ENCODE results near the gene GRIN1.
"Not testable (repeated sequence)": the region's sequence is repeated elsewhere in the genome, so short reads cannot be mapped to it uniquely, and the experiment has no call there.

The GRIN1 gene

DNA sequence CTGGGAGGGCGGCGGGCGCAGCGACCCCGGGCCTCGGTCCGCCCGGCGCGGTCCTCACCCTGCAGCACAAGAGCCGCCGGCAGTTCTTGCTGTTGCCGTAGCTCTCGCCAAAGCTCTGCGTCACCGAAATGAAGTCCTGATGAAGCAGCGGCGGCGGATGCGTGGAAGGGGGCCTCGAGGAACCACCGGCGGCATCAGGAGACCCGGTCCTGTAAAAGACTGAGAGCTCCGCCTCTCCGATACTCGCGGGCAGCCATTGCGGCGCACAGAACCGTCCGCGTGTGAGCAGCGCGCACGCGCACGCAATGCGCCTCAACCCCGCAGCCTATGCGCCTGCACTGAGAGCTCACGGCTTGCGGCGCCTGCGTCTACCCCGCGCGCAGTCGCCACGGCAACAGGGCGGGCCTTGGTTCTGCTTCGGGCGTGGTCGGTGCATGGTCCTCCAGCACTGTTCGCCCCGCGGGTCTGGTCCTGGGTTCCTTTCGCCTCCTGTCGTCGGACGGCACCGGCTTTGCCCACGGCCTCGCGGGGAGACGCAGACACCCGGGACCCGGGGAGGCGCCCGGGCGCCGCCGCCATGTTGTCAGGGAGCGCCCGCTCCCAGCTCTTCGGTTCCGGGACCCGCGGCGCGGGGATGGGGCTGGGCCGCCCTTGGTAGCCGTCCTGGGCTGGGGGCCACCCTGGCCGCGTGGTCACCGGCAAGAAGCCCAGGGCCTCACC is 9.3 kb upstream of the GRIN1 start:
- peak; percentile 85 for DNase-seq

DNA sequence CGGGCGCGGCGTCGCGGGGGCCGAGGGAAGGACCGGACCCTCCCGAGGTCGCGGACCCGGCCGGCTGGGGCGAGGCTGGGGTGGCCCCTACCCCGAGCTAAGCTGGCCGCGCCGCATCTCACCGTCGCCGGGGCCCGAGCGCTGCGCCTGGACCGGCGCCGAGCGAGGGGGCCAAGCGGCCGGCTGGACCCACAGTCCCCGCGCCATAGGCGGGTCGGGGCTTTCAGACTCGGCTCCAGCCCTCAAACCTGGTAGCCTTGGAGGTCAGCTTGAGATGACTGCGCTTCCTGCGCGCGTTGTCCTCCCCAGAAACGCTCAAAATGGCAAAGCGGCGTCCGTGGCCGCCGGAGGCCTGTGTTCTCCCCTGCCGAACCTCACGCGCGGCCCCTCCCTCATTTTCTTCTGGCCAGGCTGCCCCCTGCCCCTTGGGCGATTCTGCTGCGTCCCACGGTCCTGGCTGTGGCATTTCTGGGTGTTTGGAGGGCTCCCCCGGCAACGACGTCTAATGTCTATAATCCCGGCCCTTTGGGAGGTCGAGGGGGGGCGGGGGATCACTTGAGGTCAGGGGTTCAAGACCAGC is 8.7 kb upstream of the GRIN1 start:
- no peak for DNase-seq

DNA sequence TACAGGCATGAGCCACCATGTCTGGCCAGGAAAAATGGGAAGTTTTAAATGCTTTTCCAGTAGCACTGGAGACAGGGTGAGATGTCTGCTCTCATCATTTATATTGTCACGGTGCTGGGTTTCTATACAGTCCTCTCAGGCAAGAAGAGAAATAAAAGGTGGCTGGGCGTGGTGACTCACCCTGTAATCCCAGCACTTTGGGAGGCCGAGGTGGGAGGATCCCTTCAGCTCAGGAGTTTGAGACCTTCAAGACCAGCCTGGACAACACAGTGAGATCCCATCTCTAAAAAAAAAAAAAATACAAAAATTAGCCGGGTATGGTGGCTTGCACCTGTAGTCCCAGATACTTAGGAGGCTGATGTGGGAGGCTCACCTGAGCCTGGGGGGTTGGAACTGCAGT is 4.8 kb upstream of the GRIN1 start:
- no peak for DNase-seq

DNA sequence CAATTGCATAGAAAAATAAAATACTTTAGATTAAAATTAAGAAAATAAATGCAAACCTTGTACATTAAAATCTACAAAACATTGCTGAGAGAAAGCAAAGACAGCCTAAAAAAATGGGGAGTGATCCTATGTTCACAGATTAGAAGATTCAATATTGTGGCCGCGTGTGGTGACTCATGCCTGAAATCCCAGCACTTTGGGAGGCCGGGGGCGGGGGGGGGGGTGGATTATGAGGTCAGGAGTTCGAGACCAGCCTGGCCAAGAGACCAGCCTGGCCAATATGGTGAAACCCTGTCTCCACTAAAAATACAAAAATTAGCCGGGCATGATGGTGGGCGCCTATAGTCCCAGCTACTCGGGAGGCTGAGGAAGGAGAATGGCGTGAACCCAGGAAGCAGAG is 3.8 kb upstream of the GRIN1 start:
- not testable (repeated sequence) for DNase-seq

DNA sequence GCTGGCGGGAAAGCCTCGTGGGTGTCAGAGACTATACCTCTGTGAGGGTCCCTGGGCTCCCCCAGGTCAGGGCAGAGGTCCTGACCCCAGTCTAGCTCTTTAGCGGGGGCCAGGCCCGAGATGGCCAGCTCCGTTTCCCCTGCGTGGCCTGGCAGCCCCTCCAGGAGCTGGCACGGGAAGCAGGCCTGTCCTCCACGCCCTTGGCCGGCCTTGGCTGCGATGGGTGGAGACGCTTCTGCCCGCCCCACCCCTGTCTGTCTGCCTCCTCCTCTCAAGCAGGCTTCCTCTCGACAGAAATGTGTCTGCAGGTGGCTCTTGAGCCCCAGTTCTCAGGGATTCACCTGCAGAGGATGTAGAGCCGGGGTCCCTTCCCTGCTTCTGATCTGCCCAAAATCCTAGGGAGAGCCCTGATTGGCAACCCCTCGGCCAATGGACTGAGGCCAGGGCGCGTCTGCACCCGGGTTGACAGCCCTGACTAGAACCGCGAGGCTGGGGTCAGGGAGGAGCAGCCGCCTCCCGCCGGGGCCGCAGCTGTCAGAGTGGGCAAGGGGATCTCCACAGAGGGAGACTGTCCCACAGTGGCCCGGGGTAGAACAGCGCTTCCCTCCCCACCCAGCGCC is 2.6 kb upstream of the GRIN1 start:
- DNase-seq, result no peak

DNA sequence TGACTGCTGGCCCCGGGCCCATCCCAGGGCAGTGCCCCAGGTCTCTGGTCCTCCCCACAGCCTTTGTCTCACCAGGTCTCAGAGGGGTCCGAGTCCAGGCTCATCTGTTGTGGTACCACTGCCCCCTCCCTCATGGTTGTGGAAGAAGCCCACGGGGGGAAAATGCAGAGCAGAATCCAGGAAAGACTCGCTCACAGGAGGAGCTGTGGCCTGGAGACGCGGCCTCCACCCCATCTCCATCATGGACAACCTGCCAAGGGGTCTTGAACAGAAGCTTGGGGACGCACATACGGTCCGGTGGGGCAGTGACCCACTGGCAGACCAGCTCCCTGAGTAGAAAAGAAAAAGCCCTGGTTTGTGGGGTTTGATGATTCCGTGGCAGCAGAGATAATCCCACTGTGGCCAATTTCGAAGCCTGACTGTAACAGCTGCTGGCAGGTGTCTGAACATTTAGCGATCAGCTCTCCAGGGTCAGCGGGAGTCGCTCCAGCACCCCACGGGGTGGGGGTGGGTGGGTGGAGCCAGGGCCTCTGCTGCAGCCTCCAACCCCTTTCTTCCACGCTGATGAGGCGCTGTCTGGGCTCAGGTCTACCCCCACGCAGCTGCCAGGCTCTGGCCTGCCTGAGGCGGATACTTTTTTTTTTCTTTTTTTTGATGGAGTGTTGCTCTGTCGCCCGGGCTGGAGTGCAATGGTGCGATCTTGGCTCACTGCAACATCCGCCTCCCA is 1.9 kb upstream of the GRIN1 start:
- DNase-seq, result no peak

DNA sequence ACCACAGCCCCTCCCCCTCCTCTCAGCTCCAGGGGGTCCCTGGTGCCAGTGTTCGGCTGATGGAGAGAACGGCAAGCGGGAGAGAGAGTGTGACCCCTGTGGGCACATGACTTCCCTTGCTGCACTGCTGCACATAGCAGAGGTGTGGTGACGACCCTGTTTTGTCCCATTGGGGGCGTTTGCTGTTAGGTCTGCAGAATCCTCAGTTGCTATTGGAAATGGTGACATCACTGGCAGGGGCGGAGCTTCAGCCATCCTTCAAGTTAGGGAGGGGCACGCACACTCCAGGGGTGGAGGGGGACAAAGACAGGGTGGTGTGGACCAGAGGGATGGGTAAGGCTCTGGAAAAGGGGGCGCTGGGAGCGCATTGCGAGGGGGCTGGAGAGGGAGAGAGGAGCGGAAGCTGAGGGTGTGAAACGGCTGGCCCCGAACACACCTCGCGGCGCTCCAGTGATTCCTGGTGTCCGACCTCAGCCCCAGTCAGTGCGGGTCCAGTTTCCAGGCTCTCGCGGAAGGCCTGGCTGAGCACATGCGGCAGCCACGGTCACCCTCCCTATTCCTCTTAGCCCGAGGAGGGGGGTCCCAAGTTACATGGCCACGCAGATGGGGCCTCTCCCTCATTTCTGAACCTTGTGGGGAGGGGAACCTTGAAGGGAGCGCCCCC is 764 bp upstream of the GRIN1 start:
- peak; percentile 34 for DNase-seq

DNA sequence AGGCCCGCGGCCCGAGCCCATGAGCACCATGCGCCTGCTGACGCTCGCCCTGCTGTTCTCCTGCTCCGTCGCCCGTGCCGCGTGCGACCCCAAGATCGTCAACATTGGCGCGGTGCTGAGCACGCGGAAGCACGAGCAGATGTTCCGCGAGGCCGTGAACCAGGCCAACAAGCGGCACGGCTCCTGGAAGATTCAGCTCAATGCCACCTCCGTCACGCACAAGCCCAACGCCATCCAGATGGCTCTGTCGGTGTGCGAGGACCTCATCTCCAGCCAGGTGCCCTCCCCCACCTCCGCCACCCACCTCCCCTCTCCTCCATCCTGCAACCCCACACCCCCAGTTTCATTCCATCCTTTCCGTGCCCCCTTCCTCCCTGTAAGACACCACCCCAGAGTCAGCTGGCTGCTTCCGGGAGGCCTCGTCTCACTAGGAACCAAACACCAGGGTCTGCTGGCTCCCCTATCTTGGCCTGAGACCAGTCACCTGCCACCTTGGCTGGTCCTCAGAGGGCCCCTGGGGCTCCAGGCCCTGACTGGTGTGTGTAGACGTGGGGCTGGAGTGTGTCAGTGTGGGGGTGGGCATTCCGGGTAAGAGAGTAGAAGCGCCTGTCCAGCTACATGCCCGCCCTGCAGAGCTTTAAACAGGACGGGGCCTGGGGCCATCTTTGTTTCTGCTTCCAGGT is 655 bp downstream of the GRIN1 start:
- DNase-seq, result no peak

DNA sequence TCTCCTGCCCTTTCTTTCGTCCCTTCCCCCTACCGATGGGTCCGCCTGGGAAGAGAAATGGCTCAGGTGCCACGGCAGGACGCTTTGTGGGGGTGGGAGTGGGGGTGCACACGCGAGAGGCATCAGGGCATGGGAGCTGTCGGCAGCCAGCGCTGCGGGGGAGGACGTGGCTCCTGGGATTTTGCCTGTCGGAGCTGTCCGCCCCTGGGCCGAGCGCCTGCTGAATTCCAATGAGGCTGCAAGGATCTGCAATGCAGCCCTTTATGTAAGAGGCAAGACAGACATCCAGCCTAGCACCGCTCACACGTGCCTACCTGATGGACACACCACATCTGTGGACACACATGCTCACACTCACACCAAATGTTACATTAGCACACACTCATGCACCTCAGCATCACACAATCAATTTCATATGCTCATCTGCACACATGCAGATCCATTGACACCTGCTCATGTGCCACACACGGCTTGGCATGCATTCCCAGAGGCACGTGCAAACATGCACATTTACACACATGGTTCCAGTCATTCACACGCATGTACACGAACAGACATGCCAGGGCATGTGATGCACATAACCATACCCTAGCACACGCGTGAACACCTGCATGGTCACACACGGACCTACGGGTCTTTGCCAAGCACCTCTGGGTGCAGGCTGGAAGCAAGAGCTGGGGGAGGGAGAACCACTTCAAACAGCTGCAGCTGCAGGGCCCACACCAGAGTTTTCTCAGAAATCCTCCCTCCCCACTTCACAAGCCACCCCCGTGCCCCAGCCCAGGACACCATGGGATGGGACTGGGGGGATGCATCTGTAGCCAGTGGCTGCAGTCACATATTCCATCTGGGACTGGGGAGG is 1.4 kb downstream of the GRIN1 start:
- no peak for DNase-seq

DNA sequence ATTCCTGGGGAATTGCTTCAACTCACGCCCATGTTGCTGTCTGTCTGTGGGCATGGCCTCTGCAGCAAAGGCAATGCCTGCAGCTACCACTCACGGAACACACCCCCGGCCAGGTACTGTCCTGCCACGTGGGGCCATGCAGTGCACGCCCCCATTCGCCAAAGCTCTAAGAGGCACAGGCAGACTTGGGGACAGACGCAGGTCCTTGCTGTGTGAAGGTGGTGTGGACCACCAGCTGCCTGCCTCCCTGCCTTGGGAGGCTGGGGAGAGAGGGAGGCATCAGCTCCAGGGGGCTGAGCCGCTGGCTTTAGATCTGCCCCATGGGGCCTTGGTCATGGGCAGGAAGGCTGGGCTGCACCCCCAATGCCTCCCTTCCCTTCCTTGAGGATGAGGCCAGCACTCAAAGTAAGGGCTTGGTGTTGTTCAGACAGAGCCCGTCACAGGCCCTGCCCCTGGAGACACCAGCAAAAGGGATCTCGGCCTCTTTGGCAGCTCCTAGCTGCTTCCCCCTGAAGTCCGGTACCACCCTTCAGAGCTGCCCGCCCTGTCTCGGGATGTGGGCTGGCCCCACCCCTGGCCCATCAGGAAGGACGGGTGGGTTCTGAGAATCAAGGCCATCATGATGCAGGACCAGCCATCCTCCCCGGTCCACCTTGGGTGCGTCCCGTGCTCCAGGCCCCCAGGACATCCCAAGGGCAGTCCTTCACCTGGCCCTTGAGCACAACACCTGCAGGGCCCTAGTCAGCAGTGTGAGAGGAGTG is 2.3 kb downstream of the GRIN1 start:
- DNase-seq, result no peak

DNA sequence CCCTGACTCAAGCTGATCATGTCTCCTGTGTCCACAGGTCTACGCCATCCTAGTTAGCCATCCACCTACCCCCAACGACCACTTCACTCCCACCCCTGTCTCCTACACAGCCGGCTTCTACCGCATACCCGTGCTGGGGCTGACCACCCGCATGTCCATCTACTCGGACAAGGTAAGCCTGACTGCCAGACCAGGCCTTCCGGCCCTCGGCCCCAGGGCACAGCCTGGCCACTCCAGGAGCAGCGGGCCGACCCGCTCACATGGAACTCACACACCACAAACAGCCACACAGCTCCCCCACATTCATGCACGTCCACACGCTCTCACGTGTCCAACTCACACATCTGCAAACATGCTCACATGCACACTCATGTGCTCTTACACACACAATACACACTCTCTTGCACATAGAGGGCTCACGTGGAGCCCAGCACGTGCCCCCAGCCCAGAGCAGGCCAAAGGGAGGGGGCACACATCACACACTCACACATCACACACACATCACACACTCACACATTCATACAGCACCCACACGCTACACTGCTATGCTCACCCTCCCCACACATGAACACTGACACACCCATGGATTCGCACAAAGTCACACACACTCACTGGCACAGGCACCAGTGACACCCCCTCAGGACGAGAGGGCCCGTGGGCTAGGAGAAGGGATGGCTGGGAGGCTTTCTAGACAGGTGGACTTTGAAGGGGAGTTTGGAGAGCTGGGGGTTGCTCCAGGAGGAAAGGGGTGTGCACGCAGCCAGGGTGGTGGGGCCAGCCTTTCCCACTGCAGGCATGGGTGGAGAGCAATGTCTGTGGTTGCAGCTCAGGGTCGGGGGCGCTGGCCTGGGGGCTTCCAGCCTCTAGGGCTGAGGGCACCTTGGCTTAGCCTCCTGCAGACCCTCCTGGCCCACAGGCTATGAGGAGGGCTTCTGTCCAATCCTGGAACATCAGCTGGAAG is 3.3 kb downstream of the GRIN1 start:
- DNase-seq, result no peak

DNA sequence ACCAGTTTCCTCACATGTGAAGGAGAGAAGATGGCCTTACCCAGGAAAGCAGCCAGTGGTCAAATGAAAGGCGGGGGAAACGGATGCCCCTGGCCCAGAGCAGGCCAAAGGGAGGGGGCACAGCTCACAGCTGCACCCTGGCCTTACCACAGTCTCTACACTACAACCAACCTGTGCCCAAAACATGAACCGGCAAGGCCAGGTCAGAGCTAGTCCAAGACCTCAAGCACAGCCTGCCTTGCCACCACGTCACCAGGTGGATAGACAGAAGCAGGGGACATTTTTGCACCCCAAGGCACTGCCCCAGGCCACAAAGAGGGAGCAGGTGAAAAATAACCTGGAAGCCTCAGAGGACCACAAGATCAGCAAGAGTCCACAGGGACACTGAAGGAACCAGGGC is 4.5 kb downstream of the GRIN1 start:
- DNase-seq, result no peak

DNA sequence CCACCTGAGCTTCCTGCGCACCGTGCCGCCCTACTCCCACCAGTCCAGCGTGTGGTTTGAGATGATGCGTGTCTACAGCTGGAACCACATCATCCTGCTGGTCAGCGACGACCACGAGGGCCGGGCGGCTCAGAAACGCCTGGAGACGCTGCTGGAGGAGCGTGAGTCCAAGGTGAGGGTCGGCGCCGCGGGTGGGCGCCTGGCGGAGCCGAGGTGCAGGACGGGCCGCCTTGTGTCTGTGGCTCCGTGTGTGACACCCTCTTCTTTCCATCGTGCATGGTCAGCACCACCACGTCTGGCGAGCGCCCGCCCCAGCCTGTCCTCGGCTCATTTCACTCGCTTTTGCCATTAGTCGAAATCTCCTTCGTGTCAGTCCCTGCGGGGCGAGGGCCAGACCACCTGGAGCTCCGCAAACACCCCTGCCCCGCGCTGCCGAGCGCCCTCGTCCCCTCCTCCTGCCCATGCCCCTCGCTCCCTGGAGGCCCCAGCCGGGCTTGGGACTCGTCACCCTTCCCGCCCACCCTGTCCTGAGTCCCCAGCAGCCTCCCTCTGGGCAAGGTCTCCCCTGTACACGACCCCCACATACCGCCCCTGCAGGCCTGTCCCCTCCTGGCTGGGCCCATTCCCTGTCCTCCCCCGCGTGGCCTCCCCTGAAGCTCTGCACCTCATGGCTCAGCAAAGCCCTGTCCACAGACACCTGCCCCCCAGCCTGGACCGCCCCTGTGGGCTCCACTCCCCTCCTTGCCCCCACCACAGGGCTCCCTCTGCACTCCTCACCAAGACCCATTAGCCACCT is 7.0 kb downstream of the GRIN1 start:
- DNase-seq, result no peak

DNA sequence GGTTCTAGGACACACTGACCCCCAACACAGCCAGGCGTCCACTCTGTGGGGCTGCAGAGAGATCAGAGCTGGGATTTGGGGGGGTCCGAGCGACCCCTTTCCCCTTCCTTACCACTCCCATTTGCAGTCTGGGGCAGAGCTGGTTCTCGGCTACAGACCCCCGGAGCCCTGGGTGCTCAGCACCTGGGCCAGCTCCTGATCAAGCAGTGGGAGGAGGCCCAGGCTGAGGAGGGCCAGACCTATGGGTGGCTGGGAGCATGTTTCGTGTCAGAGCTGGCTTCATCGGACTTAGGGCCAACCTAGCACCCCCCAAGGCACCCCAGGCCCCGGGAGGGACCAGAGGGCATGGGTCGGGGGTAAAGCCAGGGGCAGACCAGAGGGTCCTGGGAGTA is 7.6 kb downstream of the GRIN1 start:
- DNase-seq, result no peak

DNA sequence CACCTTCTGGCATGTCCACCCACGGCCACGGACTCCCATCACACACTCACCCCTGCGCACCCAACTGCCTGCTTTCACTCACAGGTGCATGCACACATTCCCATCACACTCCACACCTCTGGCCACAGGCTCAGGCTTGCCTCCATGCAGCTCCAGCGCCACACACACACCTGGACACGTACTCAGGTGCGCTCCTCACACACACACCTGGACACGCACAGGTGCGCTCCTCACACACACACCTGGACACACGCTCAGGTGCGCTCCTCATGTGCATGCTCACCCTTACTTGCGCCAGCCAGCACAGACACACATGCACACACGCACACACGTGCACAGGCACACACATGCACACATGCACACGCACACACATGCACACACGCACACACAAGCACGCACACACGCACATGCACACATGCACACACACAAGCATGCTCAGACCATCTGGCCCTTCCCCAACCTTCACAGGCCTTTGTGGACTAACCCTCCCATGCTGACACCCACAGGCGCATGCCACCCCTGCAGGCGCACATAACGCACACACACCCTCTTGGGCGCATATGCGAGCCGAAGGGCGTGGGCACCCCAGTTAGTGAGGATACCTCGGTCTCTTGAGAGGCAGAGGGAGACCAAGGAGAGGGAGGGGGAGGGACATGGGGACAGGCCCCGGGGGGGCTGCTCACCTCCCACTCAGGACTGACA is 8.3 kb downstream of the GRIN1 start:
- DNase-seq, result no peak

DNA sequence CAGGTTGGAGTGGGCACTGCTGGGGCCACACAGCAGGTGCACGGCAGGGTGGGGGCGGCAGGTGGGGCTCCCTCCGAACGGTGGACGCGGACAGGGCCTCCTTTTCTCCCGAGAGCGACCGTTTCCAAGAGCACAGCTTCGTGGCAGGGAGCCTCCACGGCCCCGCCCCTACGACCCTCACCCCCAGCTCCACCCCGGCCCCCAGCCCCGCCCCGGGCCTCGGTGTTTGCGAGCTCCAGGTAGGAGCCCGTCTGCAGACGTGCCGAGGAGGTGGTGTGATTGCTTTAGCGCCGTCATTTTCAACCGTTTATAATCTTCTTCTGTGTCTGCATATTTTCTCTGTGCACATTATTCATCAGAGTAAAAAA is 8.8 kb downstream of the GRIN1 start:
- no peak for DNase-seq

DNA sequence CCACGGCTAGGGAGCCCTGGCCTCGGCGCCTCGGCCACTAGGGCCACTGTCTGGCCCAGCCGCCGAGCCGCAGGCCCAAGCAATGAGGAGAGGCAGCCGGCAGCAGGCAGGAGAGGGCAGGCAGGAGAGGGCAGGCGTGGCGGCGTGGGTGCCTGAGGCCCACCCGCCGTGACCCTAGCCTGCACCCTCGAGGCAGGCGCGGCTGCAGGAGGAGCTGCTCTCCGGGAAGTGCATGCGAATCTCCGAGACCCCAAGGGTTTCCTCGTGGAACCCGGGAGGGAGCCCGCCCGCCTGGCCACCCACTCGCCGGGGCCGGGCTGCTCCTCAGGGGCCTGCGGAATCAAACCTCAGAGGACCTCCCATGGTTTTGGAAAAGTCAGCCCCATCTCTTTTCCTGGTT is 9.3 kb downstream of the GRIN1 start:
- no peak for DNase-seq

DNA sequence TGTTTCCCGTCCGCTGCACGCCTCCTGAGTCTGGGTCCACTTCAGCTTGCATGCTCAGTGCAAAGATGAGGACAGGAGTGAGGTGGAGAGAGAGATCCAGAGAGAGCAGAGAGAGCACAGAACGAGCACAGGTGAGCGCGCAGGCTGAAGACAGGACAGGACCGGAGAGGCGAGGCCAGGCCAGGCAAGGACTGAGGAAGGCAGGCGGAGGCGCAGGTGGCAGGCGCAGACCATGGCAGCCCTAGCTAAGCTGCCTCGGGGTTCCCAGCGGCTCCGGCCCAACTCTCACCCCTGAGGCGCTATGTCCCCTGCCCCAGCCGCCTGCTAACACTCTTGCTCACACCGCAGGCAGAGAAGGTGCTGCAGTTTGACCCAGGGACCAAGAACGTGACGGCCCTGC is 9.7 kb downstream of the GRIN1 start:
- DNase-seq, result no peak

All from NCI-H1436 (cell line).